GM18520 (cell line): ENCODE results near the gene CDKAL1.
"Not testable (repeated sequence)": the region's sequence is repeated elsewhere in the genome, so short reads cannot be mapped to it uniquely, and the experiment has no call there.

Source experiments
- ATAC-seq: cut with Tn5 transposase; IDR thresholded peaks from one replicate; pipeline ENCODE4 v1.9.1; 2021; ENCODE audit not compliant: unreplicated experiment

CDKAL1 gene

GRCh38 chr6:20706238-20706938 is 172.1 kb downstream of the CDKAL1 start:
- no peak for ATAC-seq

- no peak for ATAC-seq
These were observed 172.8 kb downstream of the CDKAL1 start for GRCh38 chr6:20706939-20707485.

GRCh38 chr6:20707870-20708269 is 173.6 kb downstream of the CDKAL1 start:
- no peak for ATAC-seq

GRCh38 chr6:20708367-20709124 is 174.3 kb downstream of the CDKAL1 start:
- peak; percentile 91 for ATAC-seq

DNA sequence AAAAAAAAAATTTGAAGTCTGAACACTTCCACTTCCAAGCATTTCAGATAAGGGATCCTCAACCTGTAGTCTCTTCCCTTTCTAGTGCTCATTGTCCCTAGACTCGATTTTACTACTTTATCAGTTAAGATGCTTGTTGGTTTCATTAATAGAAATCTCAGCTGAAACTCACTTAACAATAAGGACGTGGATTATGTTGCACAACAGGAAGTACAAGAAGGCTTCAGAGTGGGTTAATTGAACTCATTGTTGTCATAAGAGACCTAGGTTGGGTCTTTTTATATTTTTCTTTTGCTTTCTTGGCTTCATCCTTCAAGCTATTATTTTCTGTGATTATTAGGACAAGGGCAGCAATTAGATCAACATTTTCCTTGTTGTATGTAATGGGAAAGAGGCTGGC is 175.2 kb downstream of the CDKAL1 start:
- no peak for ATAC-seq

DNA sequence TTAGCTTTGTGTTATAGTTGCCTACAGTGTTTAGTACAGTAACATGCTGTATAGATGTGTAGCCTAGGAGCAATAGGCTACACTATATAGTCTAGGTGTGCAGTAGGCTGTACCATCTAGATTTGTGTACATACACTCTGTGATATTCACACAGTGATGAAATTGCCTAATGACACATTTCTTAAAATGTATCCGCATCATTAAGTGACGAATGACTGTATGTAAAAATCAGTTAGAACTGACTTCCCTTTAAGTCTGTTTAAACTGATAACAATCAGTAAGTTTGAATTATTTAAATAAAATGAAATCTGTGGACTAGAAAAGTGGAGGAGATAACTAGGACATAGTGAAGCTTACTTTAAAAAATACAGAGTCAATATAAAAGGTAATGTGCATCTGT is 176.1 kb downstream of the CDKAL1 start:
- ATAC-seq, result no peak

DNA sequence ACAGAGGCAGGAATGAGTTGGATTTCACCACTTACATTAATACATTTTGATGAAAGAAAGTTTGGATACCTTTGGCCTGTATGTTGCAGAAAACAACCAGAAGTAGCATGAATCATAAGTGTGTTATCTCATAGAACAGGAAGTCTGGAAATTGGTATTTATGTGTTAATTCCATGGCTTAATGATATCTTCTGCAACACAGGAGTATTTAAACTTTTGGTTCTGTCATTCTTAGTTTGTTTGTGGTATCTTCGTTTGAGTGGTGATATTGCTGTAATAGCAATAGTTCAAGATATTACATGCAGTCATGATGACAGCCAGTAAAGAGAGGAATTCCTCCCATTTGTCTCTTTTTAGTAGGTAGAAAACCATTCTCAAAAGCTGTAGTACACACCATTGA is 177.3 kb downstream of the CDKAL1 start:
- no peak for ATAC-seq

- ATAC-seq, result no peak
These were observed 177.8 kb downstream of the CDKAL1 start for GRCh38 chr6:20712011-20712410.

GRCh38 chr6:20715135-20715806 is 181.0 kb downstream of the CDKAL1 start:
- ATAC-seq, result no peak

DNA sequence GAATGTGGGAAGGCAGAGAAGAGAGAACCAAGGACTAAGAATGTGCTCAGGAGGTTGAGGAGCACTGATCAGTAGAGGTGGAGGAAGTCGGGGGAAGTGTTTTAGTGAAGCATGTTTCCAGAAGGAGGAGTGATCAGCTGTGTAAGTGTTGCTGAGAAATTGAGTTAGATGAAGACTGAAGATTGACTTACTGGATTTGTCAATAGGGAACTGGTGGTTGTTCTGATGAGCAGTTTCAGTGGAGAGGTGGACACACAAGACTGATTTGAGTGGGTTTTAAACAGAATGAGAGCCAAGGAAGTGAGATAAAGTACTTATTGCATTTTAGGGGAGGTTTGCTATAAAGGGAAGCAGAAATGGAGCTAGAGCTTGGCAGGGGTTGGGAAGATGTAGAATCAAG is 182.6 kb downstream of the CDKAL1 start:
- peak; percentile 37 for ATAC-seq

DNA sequence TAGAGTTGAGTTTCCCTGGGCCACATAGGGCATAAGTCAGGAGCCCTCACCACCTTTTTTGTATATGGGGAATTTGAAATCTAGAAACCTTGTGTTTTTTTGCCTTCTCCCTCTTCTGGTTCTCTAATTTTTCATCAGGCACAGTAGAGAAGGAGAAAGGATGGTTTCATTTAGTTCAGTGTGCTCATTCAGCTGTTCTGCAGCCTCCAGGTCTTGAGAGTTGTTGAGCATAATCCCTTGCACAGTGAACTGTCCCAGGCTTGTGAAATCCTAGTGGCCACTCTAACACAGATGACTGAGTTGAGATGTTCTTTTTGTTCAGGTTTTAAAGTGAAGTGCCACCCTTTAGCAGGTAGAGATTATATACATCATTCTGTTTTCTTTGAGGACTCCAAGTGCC is 183.5 kb downstream of the CDKAL1 start:
- ATAC-seq, result no peak

GRCh38 chr6:20718705-20719653 is 184.7 kb downstream of the CDKAL1 start:
- ATAC-seq, result no peak

- no peak for ATAC-seq
These were observed 185.7 kb downstream of the CDKAL1 start for GRCh38 chr6:20719980-20720379.

- ATAC-seq, result not testable (repeated sequence)
These were observed 186.9 kb downstream of the CDKAL1 start for GRCh38 chr6:20721121-20721520.

- ATAC-seq, result no peak
These were observed 188.2 kb downstream of the CDKAL1 start for GRCh38 chr6:20722455-20722854.

DNA sequence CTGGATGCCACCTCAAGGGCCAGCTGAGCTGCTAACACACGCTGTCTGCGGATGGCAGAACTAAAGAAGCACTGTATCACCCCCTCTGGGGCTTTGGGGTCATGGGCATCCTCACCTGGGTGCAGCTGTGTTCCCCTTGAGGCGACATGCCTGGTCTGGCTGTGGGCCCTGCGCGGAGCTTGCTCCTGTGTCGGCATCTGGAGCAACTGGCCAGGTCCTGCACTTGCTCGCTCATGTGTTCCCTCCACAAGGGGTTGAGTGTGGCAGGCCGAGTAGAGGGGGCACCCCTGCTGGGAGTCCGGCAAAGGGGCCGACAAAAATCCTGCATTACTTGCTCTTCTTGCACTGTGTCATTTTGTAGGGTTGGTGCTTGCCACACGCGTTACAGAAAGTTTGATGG is 189.0 kb downstream of the CDKAL1 start:
- ATAC-seq, result no peak

- ATAC-seq, result no peak
These were observed 190.4 kb downstream of the CDKAL1 start for GRCh38 chr6:20724443-20725190.

- ATAC-seq, result not testable (repeated sequence)
These were observed 191.0 kb downstream of the CDKAL1 start for GRCh38 chr6:20725235-20725634.

DNA sequence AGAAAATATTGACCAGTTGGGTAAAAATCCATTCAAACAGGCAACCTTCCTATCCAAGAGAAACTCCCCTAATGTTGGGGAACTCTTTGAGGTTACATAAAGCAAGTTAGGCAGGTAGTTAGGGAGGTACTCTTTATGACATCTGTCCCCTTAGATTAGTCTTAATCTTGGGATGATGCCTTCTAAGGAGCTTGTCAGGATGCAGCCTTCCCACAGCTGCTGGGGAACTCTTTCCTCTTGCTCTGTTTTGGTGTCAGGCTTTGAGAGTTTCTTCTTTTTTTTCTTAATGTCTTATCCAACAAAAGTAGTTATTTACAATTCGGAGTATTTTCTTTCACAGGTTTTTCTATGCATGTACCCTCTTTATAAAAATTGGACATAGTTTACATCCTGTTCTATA is 194.8 kb downstream of the CDKAL1 start:
- no peak for ATAC-seq

GRCh38 chr6:20732362-20732761 is 198.1 kb downstream of the CDKAL1 start:
- ATAC-seq, result not testable (repeated sequence)
